Hepatocyte (in vitro differentiated cells): ENCODE measurements around the gene FXR2.

Source experiments
- CTCF ChIP-seq: fragments of 200-600 bp; sonication (generic); IDR thresholded peaks from 2 replicates; pipeline ENCODE4 v1.5.1; 2016; ENCODE audit warnings: antibody characterized with exemption, mild to moderate bottlenecking; ENCODE audit not compliant: poor library complexity
- EZH2phosphoT487 ChIP-seq: fragments of 200-600 bp; sonication (generic); IDR thresholded peaks from one replicate; pipeline ENCODE4 v1.6.1; 2018; ENCODE audit warnings: antibody characterized with exemption, mild to moderate bottlenecking, low read depth, moderate library complexity; ENCODE audit not compliant: unreplicated experiment, severe bottlenecking

GRCh38 chr17:7612294-7612640 is 2.4 kb downstream of the FXR2 start:
- TF ChIP-seq CTCF, result no peak
- TF ChIP-seq EZH2phosphoT487, result no peak
